Measurements from ENCODE around the gene PSMB8. TPM values are rescaled to one million over a fixed set of nuclear protein-coding genes. Genes with fewer than 3 reads are reported as not detected.

Gene PSMB8
- total RNA-seq, 1 donor, result 36.2 TPM

DNA sequence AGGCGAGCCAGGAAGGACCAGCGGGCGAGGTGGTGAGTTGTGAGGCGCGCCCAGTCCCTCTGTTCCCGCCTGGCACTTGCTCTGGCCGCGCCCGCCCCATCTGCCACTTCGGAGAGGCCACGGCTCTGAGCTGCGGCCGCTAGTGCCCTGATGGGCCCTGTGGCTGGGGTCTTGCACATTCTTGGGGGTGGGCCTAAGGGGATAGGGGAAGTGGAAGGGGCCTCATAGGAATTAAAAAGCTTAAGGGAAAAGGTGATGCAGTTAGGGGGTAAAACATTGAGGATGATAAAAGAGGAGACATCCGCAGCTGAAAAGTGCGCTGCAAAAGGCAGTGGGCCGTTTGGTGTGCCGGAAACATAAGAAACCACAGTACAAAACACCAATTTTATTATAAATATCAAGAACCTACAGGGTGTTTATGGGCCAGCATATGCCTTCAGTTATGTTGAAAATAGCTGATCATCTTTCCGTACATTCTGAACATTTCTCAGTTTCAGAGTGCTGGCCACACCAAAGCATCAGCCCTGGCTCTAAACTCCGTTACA, 1.1 kb upstream of the PSMB8 start:
- TF ChIP-seq, protein P1, sequence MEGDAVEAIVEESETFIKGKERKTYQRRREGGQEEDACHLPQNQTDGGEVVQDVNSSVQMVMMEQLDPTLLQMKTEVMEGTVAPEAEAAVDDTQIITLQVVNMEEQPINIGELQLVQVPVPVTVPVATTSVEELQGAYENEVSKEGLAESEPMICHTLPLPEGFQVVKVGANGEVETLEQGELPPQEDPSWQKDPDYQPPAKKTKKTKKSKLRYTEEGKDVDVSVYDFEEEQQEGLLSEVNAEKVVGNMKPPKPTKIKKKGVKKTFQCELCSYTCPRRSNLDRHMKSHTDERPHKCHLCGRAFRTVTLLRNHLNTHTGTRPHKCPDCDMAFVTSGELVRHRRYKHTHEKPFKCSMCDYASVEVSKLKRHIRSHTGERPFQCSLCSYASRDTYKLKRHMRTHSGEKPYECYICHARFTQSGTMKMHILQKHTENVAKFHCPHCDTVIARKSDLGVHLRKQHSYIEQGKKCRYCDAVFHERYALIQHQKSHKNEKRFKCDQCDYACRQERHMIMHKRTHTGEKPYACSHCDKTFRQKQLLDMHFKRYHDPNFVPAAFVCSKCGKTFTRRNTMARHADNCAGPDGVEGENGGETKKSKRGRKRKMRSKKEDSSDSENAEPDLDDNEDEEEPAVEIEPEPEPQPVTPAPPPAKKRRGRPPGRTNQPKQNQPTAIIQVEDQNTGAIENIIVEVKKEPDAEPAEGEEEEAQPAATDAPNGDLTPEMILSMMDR (IDR thresholded peaks at IDR 0.05; ENCODE audit: insufficient read depth, low read length), result no peak
- DNase-seq (ENCODE audit: low read depth), result no peak
- H3K4me3 ChIP-seq (ENCODE audit: low read depth, low read length), result peak overlapping the region; percentile 88

DNA sequence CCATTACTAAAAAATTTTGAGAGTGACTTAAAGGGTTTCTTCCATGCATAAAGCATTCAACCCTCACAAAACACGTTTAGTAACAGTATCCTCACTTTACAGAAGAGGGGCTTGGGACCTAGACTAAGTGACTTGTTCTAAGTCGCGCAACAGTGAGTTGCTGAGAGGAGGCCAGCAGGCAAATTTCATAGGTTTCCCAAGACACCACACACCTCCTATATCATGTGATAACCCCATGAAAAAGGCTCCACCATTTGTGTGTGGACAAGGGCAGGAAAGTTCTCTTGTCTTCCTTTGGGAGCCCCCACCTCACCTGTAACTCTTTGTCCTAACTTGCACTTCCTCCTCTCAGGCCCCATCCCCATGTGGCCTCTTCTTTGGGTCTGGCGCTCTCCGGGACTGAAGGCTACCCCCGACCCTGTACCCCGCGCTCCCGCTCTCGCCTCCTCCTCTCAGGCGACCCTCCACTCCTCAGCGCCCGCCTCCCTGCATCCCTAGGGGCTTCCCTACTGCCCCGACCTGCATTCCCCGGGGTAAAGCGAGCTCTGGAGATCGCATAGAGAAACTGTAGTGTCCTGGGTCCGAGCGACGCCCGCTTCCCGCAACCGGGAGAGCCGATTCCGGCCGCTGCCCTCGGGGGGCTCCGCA, 392 bp downstream of the PSMB8 start:
- H3K4me3 ChIP-seq (ENCODE audit: low read depth, low read length), result peak overlapping the region; percentile 88
- DNase-seq (ENCODE audit: low read depth), result peak; percentile 23
- TF ChIP-seq, protein P1 (IDR thresholded peaks at IDR 0.05; ENCODE audit: insufficient read depth, low read length), result no peak

DNA sequence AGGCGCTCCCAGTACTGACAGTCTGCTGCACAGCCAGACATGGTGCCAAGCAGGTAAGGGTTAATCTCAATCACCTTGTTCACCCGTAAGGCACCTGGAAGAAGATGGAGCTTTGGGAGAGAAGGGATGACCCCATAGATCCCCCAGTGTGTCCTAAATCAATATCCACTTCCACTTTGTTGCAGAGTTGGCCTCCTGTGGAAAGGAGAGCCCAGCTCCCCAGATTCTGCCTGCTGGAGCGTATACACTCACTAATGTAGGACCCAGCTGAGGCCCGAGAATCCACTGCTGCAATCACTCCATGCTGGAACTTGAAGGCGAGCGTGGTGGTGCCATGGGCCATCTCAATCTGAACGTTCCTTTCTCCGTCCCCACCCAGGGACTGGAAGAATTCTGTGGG, 1.2 kb downstream of the PSMB8 start:
- TF ChIP-seq, protein P1 (IDR thresholded peaks at IDR 0.05; ENCODE audit: insufficient read depth, low read length), result no peak
- DNase-seq (ENCODE audit: low read depth), result no peak
- peak overlapping the region; percentile 88 for H3K4me3 ChIP-seq (ENCODE audit: low read depth, low read length)

GRCh38 chr6:32842021-32842650, 1.7 kb downstream of the PSMB8 start:
- no peak overlapping the region for H3K4me3 ChIP-seq (ENCODE audit: low read depth, low read length)
- TF ChIP-seq, protein P1 (IDR thresholded peaks at IDR 0.05; ENCODE audit: insufficient read depth, low read length), result no peak

DNA sequence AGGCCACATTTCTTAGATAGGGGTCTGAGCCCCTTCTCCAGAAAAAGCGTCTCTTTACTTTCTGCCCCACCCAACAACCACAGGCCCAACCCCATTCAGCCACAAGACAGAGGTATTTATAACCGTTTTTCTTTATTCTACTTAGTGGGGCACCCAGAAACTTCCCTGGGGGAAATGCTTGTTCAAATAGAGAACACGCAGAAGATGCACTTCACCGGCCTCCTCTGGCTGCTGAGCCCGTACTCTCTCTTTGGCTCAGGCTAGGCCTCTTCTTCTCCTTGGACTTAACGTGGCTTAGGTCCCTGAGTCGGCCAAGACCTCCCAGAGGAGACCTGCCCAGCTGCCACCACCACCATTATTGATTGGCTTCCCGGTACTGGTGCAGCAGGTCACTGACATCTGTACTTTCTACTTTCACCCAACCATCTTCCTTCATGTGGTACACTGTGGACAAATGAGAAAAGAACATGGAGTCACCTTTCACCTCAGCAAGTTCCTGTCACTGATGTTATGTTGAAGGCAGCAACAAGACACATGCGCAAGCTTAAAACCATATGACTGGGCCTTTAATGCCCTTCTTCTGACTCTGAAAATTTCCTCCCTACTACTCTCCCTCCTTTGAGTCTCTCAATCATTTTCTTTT, 3.1 kb downstream of the PSMB8 start:
- TF ChIP-seq, protein P1 (IDR thresholded peaks at IDR 0.05; ENCODE audit: insufficient read depth, low read length), result no peak
- H3K4me3 ChIP-seq (ENCODE audit: low read depth, low read length), result no peak overlapping the region

More at GRCh38 chr6:32842021-32842650, 1.7 kb downstream of the PSMB8 start:
- no peak for DNase-seq (ENCODE audit: low read depth)

DNA sequence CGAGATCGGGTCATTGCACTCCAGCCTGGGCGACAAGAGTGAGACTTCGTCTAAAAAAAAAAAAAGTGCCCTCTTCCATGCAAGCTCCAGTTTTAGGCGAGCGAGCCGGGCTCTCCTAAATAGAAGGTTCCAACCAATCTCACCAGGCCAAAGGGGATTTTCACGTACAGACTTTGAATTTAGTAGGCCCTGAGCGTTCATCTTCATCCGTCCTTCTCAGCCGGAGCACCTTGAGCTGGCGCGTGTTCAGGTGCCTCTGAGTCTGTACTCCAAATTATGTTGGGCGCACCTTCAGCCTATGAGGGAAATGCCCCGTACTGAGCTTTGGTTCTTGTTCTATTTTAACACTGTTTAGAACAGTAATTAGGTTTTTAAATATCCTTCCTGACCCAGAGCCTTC, 4.5 kb downstream of the PSMB8 start:
- TF ChIP-seq, protein P1 (IDR thresholded peaks at IDR 0.05; ENCODE audit: insufficient read depth, low read length), result no peak
- H3K4me3 ChIP-seq (ENCODE audit: low read depth, low read length), result no peak overlapping the region
- no peak for DNase-seq (ENCODE audit: low read depth)

More for the DNA sequence above, 3.1 kb downstream of the PSMB8 start:
- DNase-seq (ENCODE audit: low read depth), result no peak
